NCI-H1417 (cell line): Measurements from ENCODE around the gene CD300LB.
A peak's percentile ranks its signal among the peaks of the same experiment; 100 is the strongest.

Experiments
- DNase-seq, 3 experiments: peaks; one replicate each; lab custom pipeline; 2025; lab: John Stamatoyannopoulos, UW

The CD300LB gene

GRCh38 chr17:74549343-74549742, 18.1 kb upstream of the CD300LB start:
- DNase-seq: no peak

DNA sequence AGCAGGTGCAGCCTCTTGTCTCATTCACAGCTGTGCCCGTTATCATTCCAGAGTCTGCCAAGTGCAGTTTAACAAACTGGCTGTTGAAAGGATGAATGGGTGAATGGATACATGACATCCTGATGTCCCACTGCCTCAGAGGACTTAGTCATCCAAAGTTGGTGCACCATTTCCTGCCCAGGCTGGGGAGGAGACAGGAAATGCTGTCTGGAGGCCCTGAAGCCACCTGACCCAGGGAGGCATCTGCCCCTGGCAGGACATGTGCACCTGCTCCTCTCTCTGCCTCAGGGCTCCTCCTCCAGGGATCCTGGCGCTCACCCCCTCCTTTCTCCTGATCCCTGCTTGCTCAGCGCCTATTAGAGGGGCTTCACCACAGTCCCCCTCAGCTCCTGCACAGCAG, 16.5 kb upstream of the CD300LB start:
- DNase-seq: peak in 1 of 3 experiments; percentile 35

GRCh38 chr17:74547264-74547663, 16.0 kb upstream of the CD300LB start:
- no peak for DNase-seq

DNA sequence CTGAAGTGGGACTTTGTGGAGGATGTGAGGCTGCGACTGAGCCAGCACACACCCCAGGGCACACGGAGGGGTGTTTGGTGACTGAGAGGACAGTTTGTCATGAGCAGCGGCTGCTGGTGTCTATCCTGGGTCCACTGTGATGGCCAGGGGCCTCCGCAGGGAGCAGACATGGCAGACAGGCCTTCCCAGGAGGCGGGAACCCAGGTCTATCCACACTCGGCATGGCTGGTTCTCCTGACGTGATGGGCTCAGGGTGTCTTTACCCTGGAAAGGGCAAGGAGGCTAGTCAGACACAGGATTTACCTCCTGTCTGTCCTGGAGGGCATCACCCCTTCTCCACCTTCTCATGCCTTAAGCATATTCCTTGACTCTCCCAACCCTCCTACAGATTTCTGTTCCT, 15.3 kb upstream of the CD300LB start:
- no peak for DNase-seq

DNA sequence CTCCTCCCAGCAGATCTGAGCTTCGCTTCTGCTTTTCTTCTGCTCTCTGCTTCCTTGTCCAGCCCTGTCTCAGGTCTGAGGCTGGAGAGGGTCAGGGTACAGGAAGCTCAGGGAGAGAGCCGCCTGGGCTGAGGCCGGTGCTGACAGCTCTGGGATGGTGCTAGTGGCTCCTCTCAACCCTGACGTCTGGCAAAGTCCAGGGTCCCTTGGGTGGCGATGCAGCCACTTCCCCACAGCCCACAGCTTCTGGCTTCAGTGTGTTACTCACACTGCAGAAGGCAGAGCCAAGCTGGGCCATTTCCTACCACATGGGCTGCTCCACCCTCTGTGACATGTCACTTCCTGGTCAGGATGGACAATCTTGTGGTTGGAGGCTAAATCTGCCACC, 14.6 kb upstream of the CD300LB start, which contains the start of gene CD300C:
Gene CD300C (minus strand): TSS at position 273 of the 388 bp plus-strand sequence. CDS start 333 bp downstream, outside the sequence.
- no peak for DNase-seq

DNA sequence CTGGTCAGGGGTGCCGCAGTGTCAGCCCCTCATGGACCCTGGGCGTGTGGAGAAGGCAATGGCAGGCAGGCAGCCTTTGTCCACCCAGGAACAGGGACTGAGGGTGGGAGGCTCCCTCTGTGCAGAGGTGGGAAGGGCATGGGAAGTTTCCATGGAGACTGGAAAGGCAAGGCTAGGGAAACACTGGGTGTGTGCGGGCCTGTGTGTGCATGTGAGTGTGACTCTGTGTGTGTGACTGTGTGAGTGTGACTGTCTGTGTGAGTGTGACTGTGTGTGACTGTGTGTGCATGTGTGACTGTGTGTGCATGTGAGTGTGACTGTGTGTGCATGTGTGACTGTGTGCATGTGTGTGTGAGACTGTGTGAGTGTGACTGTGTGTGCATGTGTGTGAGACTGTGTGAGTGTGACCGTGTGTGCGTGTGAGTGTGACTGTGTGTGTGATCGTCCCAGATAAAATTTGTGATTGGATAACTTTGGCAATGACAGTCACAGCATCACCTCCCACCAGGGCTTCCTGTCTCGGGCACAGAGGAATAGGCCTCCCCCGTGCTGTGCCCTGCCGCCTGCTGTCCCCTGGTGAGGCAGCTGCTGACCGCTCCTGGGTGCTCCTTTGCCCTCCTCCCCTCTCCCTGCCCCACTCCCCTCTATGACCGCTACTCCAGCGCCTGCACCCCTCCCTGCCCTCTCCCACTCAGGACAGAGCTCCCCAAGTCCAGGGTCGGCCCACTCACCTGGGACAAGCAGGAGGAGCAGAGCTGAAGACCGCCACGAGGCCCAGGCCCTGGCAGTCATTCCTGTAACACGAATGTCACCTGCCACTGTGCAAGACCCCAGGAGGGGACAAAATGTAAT, 13.9 kb upstream of the CD300LB start:
- no peak for DNase-seq

- DNase-seq: no peak
These were observed 12.9 kb upstream of the CD300LB start for GRCh38 chr17:74543891-74544760.

- DNase-seq: no peak
These were observed 12.1 kb upstream of the CD300LB start for GRCh38 chr17:74543406-74543805.

DNA sequence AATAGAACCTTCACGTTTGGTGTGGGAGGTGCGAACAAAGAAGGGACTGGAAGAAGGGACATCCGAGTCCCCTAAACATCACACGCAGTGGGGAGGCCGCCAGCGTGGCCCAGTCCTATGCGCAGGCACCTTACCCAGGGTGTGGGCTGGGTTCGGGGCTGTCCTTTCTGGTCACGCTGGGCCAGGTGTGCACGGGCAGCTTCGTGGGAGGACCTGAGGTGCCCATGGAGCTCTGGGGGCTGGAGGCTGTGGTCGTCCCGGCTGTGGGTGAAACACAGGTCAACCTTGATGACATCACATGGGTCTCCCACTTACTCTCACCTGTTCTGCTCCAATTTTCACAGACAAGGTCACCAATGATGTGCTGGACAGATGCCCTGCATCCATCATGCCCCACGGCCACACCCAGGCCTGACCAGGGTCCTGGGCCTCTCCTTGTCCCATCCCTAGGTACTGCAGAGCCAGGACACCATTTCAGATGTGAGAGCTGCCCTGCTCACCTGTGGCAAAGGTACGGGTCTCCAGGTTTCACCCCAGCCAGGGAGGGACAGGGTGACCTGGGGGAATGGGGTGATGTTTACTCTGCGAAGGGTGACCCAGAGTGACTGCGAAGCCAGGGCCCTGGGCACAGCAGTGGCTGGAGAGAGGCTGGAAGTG, 11.6 kb upstream of the CD300LB start:
- DNase-seq: no peak

DNA sequence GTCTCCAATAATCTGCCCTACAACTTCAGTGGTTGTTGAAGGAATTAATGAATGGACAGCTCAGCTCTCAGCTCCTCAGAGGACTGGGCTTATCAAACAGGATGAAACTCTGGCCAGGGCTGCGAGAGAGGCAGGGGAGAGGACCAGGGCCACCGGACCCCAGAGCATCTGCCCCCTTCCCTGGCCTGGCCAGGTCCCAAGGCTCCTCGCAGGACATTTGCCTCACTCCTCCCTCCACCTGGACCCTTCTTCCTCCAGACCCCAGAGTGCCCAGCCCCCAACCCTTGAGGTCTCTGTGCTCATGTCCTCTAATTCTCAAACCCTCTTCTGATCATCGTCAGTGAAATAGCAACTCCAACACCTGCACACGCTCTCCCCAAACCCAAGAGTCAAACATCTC, 10.9 kb upstream of the CD300LB start:
- DNase-seq: no peak

GRCh38 chr17:74541176-74542111, 10.2 kb upstream of the CD300LB start:
- DNase-seq: no peak

DNA sequence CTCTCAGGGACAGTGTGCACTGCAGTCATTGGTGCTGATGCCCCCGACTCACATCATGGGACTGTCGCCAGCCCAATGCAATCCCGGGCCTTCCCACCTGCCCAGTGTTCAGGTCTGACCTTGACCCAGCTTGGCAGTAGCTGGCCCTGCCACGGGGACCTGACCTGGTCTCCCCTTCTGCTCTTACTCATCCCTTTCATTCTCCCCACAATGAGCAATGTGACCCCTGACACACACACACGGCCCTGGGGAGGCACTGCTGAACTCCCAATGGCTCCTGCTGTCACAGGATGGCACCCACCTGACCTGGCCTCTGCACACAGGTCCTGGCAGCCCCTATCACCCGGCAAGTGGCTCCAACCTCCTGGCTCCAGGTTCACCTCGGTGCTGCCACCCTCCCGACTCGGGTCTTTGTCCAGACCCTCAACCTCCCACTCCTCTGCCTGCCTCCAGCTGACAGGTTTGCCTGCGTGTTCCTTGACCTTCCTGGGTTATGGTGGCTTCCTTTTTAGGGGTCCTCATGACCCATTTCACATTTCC, 8.1 kb upstream of the CD300LB start:
- no peak for DNase-seq

DNA sequence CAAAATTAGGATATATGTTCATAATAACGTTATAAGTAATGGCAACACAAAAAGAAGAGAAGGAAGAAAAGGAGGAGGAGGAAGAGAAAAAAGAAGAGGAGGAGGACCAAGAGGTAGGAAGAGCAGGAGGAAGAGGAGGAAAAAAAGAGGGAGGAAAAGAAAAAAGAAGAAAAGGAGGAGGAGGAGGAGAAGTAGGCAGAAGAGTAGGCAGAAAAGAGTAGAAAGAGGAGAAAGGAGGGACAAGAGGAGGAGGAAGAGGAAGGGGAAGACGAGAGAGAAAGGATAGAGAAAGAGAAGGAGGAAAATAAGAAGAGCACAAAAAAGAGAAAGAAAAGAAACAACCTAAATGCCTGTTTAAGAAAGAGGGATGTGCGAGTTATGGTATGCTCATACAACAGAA, 5.6 kb upstream of the CD300LB start:
- no peak for DNase-seq

DNA sequence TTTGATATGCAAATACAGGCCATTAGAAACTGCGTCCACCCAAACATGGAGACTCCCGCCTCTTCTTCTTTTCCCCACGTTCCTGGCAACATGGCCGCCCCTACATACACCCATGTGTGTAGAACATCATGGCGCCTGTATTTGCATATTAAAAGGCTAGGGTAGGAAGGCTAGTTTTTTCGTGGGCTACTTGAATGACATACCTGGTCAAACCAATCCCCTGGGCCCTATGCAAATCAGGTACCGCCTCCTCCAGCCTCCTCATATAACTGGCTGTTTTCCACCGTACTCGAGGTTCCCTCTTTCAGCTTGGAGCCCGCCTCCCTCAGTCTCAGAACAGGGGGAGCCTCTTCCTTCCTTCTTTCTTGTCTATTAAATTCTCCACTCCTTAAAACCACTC, 840 bp upstream of the CD300LB start:
- DNase-seq: no peak

DNA sequence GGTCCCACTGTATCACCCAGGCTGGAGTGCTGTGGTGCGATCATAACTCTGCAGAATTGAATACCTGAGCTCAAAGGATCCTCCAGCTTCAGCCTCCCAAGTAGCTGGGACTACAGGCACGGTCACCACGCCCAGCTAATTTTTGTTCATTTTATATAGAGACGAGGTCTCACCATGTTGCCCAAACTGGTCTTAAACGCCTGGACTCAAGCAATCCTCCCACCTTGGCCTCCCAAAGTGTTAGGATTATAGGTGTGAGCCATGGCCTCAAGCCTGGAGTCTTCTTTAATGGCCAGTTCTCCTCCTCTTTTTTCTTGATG, 484 bp downstream of the CD300LB start:
- DNase-seq: no peak

DNA sequence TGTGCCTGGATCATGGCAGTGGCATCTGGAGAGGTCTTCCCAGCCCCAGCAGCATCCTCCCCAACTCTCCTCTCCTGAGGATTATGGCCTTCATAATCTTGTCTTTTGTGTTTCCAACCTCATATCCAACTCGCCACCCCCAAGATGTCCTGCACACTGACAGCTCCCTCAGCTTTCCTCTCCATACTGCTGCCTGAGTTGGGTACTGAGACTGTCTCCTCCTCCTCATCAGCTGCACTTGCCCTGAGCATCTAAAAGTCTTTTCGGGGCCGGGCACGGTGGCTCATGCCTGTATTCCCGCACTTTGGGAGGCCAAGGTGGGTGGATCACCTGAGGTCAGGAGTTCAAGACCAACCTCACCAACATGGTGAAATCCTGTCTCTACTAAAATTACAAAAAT, 2.0 kb downstream of the CD300LB start:
- no peak for DNase-seq

DNA sequence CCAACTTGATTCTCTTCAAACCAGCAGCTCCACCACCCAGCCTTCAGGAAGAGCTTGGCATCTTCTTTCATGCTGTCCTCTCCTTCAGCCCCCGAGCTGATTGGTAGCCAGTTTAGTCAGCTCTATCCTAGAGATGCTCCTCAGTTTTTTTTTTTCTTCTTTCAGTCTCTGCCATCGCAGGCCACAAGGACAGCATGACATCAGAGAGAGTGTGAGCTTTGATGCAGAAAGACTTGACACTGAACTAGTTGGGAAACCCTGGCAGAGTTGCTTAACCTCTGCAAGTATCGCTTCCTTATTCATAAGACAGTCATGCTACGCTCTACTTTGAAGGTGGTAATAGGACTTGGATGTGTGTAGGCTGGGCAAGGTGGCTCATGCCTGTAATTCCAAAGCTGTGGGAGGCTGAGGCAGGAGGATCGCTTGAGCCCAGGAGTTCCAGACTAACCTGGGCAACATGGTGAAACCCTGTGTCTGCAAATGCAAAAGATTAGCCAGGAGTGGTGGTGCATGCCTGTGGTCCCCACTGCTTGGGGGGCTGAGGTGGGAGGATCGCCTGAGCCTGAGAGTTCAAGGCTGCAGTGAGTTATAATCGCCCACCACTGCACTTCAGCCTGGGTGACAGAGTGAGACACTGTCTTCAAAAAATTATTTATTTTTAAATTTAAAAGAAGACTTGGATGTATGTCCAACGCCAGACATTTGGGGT, 2.6 kb downstream of the CD300LB start:
- DNase-seq: no peak

- DNase-seq: no peak
These were observed 3.5 kb downstream of the CD300LB start for GRCh38 chr17:74527756-74528155.

DNA sequence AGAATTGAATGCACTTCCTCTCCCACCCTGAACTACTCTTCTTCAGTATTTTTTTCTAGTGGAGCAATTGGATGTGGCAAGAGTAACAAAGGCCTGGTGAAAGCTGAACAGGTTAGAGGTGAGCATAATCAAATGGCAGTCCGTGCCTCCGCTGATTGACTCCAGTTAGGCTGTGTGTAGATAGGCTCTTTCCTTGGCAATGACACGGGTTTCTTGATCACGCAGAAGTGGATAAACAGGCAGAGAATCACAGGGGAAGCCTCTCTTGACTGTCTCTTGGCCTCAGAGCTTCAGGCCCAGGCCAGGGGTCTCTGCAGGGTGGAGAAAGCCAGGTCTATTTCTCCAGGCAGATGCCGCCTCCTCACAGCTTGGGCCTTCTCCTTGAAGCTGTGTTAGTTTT, 4.2 kb downstream of the CD300LB start:
- DNase-seq: no peak

GRCh38 chr17:74526681-74527080, 4.6 kb downstream of the CD300LB start:
- no peak for DNase-seq
